Inflammatory macrophage (primary cell): Measurements from ENCODE around the gene ILK.

Experiments
- DNase-seq, 2 donors: peaks; one replicate each; pipeline ENCODE4 v3.0.0-alpha.2; 2020 to 2022
- total RNA-seq, 18 experiments: gene quantifications; one replicate each; lab custom pipeline; 2026; ENCODE audit warnings: mixed read lengths in 6 of 18, inconsistent platforms in 2 of 18; lab: John Stamatoyannopoulos, UW

Gene ILK
- 80.7 to 174 (median 116) reads per million in 18 experiments for total RNA-seq

- DNase-seq = peak; percentile 90
These were observed at the start of gene ILK, which contains the start of gene RRP8 for GRCh38 chr11:6603287-6604080. Gene ILK, plus strand, starts transcription at chr11:6603774. Its CDS starts 498 bp downstream, at chr11:6604272. Gene RRP8, minus strand, starts transcription at chr11:6603616. Its CDS starts 114 bp downstream, at chr11:6603502.

- no peak for DNase-seq
These were observed 48.5 kb upstream of the ILK start for GRCh38 chr11:6554828-6555706.

- no peak for DNase-seq
These were observed 47.2 kb upstream of the ILK start for GRCh38 chr11:6556139-6556949.

GRCh38 chr11:6557063-6557462, 46.5 kb upstream of the ILK start:
- DNase-seq = no peak

- DNase-seq = no peak
These were observed 45.6 kb upstream of the ILK start for GRCh38 chr11:6557761-6558674.

- DNase-seq = no peak
These were observed 44.2 kb upstream of the ILK start for GRCh38 chr11:6559369-6559768.

- DNase-seq = no peak
These were observed 42.3 kb upstream of the ILK start for GRCh38 chr11:6561288-6561687.

- no peak for DNase-seq
These were observed 40.4 kb upstream of the ILK start for GRCh38 chr11:6563121-6563619.

- DNase-seq = no peak
These were observed 39.9 kb upstream of the ILK start for GRCh38 chr11:6563667-6564066.

- no peak for DNase-seq
These were observed 38.2 kb upstream of the ILK start for GRCh38 chr11:6565325-6565724.

- DNase-seq = no peak
These were observed 37.4 kb upstream of the ILK start for GRCh38 chr11:6565988-6566703.

GRCh38 chr11:6566704-6567370, 36.7 kb upstream of the ILK start:
- DNase-seq = no peak

- DNase-seq = no peak
These were observed 36.2 kb upstream of the ILK start for GRCh38 chr11:6567371-6567745.

- no peak for DNase-seq
These were observed 35.2 kb upstream of the ILK start for GRCh38 chr11:6568191-6568918.

GRCh38 chr11:6569706-6570105, 33.9 kb upstream of the ILK start:
- no peak for DNase-seq

GRCh38 chr11:6570691-6571427, 32.7 kb upstream of the ILK start:
- DNase-seq = no peak

GRCh38 chr11:6571434-6572008, 32.1 kb upstream of the ILK start:
- DNase-seq = no peak

- DNase-seq = no peak
These were observed 31.4 kb upstream of the ILK start for GRCh38 chr11:6572215-6572614.
